Left ventricle myocardium superior (tissue), 1 donor: ENCODE measurements around the gene CFTR. TPM values are rescaled to one million over a fixed set of nuclear protein-coding genes. Genes with fewer than 3 reads are reported as not detected.
"Not testable (repeated sequence)": the region's sequence is repeated elsewhere in the genome, so short reads cannot be mapped to it uniquely, and the experiment has no call there.

ENCODE experiments used
- ATAC-seq: fragments of 200-7000 bp; cut with Tn5 transposase; one replicate; pipeline ENCODE4 v1.9.1; 2020; ENCODE audit warnings: mild to moderate bottlenecking, moderate library complexity
- DNase-seq: peaks from one replicate; pipeline ENCODE4 v3.0.0-alpha.2; 2020
- intact Hi-C: fragments of 100-400 bp; cut with micrococcal nuclease; formaldehyde crosslinking; loops from one replicate; pipeline ENCODE4 v1.11.0; 2022
- total RNA-seq: library from RNA; stranded (reverse); fragmentation: NEBNext Ultra II Directional; extraction: Animal tissue kit (Norgen Biotek cat#: 25700); gene quantifications from one replicate; pipeline ENCODE4 v1.2.1, GENCODE V29; 2021
- donor health status: DM: no; HTN: yes; CAD: no; lungs with severe emphysema.

CFTR gene
- total RNA-seq, 1 donor from 2014 or later = 3.0 TPM

- intact Hi-C loops = no loop called here
- no peak for ATAC-seq
- no peak for DNase-seq
Measured at GRCh38 chr7:117489911-117490310, 10.1 kb downstream of the CFTR start.

DNA sequence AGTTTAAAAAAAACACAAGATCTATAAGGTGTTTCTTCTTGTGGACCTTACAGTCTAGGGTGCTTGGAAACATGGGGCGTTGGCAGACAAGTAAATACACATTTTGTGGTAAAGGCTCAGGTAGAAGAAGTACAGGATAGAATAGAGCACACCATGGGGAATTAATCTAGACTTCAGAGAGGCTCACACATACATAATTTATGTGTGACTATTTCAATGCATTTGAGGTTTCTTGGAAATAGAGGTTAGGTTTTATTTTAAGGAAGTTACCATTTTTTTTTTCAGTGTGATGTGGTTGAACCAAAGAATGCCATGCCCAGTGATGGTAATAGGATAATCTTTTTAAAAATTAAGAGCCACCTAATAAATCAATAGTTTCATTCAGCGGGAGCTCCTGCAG lies 12.8 kb downstream of the CFTR start:
- ATAC-seq (no peak), DNase-seq (no peak)
- intact Hi-C loops = no loop called here

- ATAC-seq (no peak), DNase-seq (no peak)
- intact Hi-C loops = no loop called here
Measured at GRCh38 chr7:117493460-117493859, 13.6 kb downstream of the CFTR start.

DNA sequence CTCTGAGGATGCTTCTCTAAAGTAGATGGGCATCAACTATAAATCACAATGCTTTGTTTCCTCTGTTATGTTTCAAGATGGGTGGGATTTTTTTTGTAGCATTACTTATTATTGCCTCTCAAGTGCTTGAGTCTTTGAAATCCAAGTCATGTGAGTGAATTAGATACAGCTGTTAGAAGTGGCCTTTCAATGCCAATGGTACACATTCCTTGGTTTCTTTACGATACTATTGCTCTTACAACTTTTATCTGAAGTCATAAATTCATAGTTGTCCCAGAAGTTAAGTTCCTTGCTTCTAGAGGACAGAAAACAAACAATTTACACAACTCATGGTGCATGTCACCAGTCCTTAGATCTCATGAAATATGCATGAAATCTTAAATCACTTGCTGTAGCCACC lies 15.5 kb downstream of the CFTR start:
- intact Hi-C loops = no loop called here
- no peak for DNase-seq
- ATAC-seq = no peak

DNA sequence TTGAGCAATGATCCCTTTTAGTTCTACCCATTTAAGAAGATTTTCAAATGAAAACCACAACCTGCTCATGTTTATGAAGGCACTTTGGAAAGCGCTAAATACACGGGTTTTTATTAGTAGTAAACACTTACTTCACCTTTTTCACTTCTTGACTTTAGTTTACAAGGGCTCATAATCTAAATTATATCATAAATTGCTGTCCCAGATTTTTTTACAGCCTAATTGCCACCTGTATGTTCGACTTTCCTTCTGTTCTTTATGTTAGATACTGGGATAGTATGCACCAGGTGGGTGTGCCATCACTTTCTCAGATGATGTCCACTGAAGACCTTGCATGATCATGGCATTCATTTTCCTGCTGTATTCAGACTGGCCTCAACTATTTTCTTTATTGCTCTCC lies 22.5 kb downstream of the CFTR start:
- intact Hi-C loops = no loop called here
- ATAC-seq = no peak
- DNase-seq = no peak

DNA sequence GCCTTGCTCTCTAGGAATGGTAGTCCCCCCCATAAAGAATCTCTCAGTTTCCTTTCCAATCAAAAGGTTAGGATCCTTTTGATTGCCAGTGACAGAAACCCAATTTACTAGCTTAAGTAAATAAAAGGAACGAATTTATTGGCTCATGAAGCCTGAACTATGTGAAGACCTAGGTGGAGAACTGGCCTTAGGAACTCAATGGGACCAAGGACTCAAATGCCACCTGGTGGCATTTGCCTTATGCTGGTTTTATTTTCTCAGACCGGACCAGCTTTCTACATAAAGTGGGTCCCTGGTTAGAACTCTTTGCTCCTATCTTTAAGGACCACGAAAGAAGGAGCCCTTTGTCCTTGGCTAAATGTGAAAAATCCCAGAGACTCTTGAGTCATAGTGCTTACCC lies 25.4 kb downstream of the CFTR start:
- ATAC-seq (no peak), DNase-seq (no peak)
- intact Hi-C loops = no loop called here

DNA sequence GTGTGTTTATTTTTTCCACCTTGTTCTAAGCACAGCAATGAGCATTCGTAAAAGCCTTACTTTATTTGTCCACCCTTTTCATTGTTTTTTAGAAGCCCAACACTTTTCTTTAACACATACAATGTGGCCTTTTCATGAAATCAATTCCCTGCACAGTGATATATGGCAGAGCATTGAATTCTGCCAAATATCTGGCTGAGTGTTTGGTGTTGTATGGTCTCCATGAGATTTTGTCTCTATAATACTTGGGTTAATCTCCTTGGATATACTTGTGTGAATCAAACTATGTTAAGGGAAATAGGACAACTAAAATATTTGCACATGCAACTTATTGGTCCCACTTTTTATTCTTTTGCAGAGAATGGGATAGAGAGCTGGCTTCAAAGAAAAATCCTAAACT lies 28.9 kb downstream of the CFTR start:
- intact Hi-C loops = no loop called here
- no peak for ATAC-seq
- DNase-seq = no peak

DNA sequence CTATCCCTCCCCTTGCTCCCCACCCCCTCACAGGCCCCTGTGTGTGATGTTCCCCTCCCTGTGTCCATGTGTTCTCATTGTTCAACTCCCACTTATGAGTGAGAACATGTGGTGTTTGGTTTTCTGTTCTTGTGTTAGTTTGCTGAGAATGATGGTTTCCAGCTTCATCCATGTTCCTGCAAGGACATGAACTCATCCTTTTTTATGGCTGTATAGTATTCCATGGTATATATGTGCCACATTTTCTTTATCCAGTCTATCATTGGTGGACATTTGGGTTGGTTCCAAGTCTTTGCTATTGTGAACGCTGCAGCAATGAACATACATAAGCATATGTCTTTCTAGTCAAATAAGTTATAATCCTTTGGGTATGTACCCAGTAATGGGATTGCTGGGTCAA lies 37.4 kb downstream of the CFTR start:
- intact Hi-C loops, ATAC-seq, DNase-seq: not testable (repeated sequence)

GRCh38 chr7:117530390-117530789 lies 50.6 kb downstream of the CFTR start:
- DNase-seq (no peak), ATAC-seq (no peak)
- intact Hi-C loops = no loop called here

DNA sequence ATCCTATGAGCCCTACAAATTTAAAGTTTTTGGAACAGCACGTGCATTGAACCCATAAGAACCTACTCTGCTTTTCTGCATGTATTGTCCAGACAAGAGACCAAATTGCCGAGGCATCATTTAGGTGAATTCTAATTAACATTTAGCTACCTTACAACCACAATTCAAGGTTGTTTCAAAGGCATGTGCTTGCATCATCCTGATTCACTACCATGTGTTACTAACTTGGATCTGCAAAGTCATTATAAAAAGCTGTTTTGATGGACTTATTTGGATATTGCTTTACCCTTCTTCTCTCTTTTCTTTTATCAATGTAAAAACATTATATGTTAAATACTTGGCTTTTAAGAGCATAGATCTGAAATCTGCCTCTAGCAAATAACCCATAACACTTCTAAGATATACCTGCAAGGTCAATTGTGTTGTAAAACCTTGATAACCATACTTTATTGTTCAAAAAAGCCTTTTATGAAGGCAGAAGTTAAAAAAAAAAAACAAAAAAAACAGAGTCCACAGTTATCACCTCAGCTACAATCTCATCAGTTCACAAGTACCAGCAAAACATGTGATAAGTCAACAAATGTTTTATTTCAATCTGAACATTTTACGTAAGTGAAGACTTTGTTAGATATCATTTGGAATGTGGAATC lies 51.9 kb downstream of the CFTR start:
- DNase-seq (no peak), ATAC-seq (no peak)
- intact Hi-C loops = no loop called here

DNA sequence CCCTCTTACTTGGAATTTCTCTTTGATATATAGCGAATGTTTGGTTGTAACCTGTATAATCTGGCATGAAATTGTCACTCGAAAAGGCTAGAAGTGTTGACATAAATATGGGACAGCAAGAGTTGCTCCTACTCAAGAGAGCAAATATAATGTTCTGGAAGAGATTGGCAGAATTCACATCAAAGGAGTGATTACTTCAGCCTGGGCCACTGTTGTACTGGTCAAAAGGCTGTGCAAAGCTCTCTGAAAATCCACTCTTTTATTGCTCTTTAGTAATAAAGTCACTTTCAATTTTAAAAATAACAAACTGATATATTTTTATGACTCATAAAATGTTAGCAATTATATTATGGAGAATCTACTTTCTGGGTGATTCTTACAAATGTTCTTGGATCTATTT lies 58.2 kb downstream of the CFTR start:
- DNase-seq = no peak
- no peak for ATAC-seq
- intact Hi-C loops = no loop called here

- ATAC-seq (no peak), DNase-seq (no peak)
- intact Hi-C loops = no loop called here
Measured at GRCh38 chr7:117544061-117544460, 64.2 kb downstream of the CFTR start.

DNA sequence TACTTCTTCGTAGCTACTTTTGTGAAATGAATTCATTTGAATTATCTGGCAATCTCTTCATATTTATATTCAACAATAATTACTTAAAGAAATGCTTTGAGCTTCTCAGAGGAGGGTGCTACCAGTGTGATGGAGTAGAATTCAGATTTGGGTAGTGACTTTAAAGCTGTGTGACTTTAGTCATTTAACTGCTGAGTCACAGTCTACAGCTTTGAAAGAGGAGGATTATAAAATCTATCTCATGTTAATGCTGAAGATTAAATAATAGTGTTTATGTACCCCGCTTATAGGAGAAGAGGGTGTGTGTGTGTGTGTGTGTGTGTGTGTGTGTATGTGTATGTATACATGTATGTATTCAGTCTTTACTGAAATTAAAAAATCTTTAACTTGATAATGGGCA lies 68.2 kb downstream of the CFTR start:
- no peak for ATAC-seq

DNA sequence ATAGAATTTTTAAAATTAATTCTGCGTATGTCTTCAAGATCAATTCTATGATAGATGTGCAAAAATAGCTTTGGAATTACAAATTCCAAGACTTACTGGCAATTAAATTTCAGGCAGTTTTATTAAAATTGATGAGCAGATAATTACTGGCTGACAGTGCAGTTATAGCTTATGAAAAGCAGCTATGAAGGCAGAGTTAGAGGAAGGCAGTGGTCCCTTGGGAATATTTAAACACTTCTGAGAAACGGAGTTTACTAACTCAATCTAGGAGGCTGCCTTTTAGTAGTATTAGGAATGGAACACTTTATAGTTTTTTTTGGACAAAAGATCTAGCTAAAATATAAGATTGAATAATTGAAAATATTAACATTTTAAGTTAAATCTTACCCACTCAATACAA lies 70.8 kb downstream of the CFTR start:
- no peak for DNase-seq
- ATAC-seq = no peak
- intact Hi-C loops = no loop called here

More for the DNA sequence above, 68.2 kb downstream of the CFTR start:
- intact Hi-C loops = no loop called here
- no peak for DNase-seq

DNA sequence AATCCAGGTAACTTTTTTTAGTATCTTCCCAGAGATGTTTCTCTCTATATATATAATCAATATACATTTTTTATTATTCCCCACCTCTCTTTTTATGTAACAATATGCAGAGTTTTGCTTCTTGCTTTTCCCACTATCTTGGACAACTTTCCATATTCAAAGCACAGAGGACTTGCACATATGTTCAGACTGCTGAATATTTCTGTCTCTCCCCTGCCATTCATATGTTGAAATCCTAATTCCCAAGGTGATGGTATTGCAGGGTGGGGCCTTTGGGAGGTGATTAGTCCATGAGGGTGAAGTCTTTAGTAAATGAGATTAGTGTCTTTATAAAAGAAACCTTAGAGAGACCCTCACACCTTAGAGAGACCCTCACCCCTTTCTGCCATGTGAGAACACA lies 72.8 kb downstream of the CFTR start:
- no peak for DNase-seq
- intact Hi-C loops = no loop called here
- ATAC-seq = no peak

- intact Hi-C loops = no loop called here
- DNase-seq = no peak
- ATAC-seq = no peak
Measured at GRCh38 chr7:117555260-117555659, 75.4 kb downstream of the CFTR start.

- DNase-seq (no peak), ATAC-seq (no peak)
- intact Hi-C loops = no loop called here
Measured at GRCh38 chr7:117559391-117559790, 79.6 kb downstream of the CFTR start.

DNA sequence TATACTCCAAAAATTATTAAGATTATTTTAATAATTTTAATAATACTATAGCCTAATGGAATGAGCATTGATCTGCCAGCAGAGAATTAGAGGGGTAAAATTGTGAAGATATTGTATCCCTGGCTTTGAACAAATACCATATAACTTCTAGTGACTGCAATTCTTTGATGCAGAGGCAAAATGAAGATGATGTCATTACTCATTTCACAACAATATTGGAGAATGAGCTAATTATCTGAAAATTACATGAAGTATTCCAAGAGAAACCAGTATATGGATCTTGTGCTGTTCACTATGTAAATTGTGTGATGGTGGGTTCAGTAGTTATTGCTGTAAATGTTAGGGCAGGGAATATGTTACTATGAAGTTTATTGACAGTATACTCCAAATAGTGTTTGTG lies 80.2 kb downstream of the CFTR start:
- intact Hi-C loops = no loop called here
- ATAC-seq (no peak), DNase-seq (no peak)

- intact Hi-C loops = no loop called here
- no peak for ATAC-seq
- DNase-seq = no peak
Measured at GRCh38 chr7:117562759-117563158, 82.9 kb downstream of the CFTR start.

DNA sequence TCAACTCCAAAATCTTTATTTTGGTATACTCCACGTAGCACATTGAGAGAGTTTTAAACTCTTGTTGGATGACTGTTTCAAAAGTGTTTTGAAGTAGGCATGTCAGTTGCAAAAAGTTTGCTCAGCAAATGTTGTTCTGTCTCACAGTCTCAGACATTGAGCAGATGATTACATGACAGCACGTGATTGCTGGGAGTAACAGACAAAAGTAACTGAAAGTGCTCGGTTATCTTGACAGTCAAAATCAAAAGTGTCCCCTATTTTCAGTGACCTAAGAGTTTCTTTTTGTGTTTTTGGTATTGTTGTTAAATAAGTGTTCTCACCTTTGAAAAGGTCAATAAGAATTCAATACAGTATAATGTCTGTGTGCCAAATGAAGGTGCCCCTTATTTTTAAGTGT lies 84.3 kb downstream of the CFTR start:
- ATAC-seq (no peak), DNase-seq (no peak)
- intact Hi-C loops = no loop called here

DNA sequence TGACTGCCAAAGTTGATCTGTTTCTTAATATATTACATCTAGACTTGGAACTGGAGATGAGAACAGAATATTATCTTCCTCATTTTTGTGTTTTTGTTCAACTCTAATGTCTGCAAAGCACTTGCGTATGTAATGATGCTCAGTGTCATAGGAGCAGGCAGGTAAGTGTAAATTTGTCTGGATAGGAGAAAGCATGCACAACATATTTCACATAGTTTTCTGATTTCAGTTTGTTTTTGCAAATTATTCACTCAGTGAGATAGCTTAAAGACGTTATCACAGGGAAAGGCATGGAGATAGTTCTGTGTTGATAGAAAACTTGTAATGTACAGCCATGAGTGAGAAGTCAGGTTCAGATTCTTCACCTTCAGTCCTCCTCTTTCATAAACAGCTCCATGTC lies 84.8 kb downstream of the CFTR start:
- DNase-seq (no peak), ATAC-seq (no peak)
- intact Hi-C loops = no loop called here

DNA sequence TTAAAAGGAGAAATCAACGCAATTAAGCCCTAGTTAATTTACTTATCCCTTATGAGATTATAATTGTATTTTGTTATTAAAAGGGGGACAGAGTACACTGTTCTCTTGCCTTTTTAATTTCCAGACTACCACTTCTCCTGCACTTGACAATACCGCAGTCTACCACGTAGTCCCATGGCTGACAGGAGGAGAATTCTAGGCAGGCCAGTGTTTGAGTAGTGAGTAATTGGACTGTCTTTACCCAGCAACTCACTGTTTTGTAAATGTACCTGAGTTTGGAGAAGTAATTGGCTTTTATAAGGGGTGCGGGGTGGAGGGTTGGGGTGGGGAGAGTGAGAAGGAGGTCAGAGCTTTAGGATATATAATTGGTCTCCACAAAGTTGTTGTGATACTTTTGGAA lies 85.4 kb downstream of the CFTR start:
- DNase-seq (no peak), ATAC-seq (no peak)
- intact Hi-C loops = no loop called here
